K562 (cell line): ENCODE data around the gene HOXD12. TPM values are rescaled to one million over a fixed set of nuclear protein-coding genes. Genes with fewer than 3 reads are reported as not detected.
A peak's percentile ranks its signal among the peaks of the same experiment; 100 is the strongest.

Source experiments
- ATAC-seq: fragments of 200-7000 bp; cut with Tn5 transposase; 3 replicates; pipeline ENCODE4 v1.9.1; 2020; ENCODE audit warnings: moderate library complexity
- BruUV-seq: library from RNA; stranded (reverse); fragments of 400-500 nt; replicated peaks from 2 replicates; lab custom pipeline; 2021; lab: Mats Ljungman, UMichigan
- CTCF ChIA-PET: fragments of 300-600 bp; formaldehyde crosslinking; extraction: SDS; loops from one replicate; lab custom pipeline; 2021; ENCODE audit warnings: low intra/inter-chr PET ratio; lab: Yijun Ruan, JAX
- POLR2A ChIA-PET: fragments of 300-600, 350-650 bp; sonication (Branson Sonifier 250); formaldehyde crosslinking; extraction: SDS; loops from one replicate; lab custom pipeline; 2021; ENCODE audit warnings: antibody characterized with exemption, inconsistent platforms; lab: Yijun Ruan, JAX
- DNase-seq, 4 experiments: peaks; one replicate each; pipeline versions ENCODE4 v3.0.0 to v3.0.0-alpha.2; 2011 to 2018; ENCODE audit warnings: low spot score in 3 of 4, mixed read lengths in 3 of 4; ENCODE audit errors: extremely low read depth in 1 of 4
- FAIRE-seq: peaks from 2 replicates; lab custom pipeline; 2011; peaks lifted over from hg19 to GRCh38; lab: Jason Lieb, UNC
- H2AFZ ChIP-seq: 2 replicates; pipeline ENCODE4 v1.6.0; 2011; ENCODE audit warnings: low read depth, low read length, control low read depth, inconsistent platforms
- H3K27ac ChIP-seq: fragments of 200-600 bp; 3 replicates; pipeline ENCODE4 v1.8.0; 2011; ENCODE audit warnings: low read depth, mild to moderate bottlenecking, control low read depth, inconsistent platforms, low read length, moderate library complexity, mixed read lengths; ENCODE audit errors: extremely low read depth
- H3K27me3 ChIP-seq, 2 experiments: fragments of 300-600 bp in 1 of 2; 2 replicates in 1 of 2; 3 replicates in 1 of 2; pipeline versions ENCODE4 v1.6.0 to v1.8.0; 2011; ENCODE audit warnings: inconsistent platforms in 2 of 2, low read length in 2 of 2, mild to moderate bottlenecking in 1 of 2, mixed read lengths in 1 of 2, moderate library complexity in 1 of 2; ENCODE audit not compliant: control insufficient read depth in 2 of 2, insufficient read depth in 2 of 2
- H3K36me3 ChIP-seq: fragments of 300-600 bp; 3 replicates; pipeline ENCODE4 v1.8.0; 2011; ENCODE audit warnings: mild to moderate bottlenecking, low read length, inconsistent platforms; ENCODE audit not compliant: control insufficient read depth, insufficient read depth
- H3K4me1 ChIP-seq, 2 experiments: fragments of 200-600 bp in 1 of 2; replicated peaks in 1 of 2; 2 replicates in 1 of 2; 3 replicates in 1 of 2; pipeline versions ENCODE4 v1.5.1 to v1.8.0; 2011; ENCODE audit warnings: inconsistent platforms in 2 of 2, low read length in 2 of 2, mild to moderate bottlenecking in 1 of 2, mixed read lengths in 1 of 2, moderate library complexity in 1 of 2; ENCODE audit not compliant: control insufficient read depth in 2 of 2, insufficient read depth in 2 of 2
- H3K4me2 ChIP-seq: 2 replicates; pipeline ENCODE4 v1.6.1; 2011; ENCODE audit warnings: low read length, control low read depth, inconsistent platforms, mixed read lengths; ENCODE audit not compliant: insufficient read depth
- H3K4me3 ChIP-seq: fragments of 200-600 bp; sonication (generic), shearing (Covaris generic); 2 replicates; pipeline ENCODE4 v1.5.1; 2016; ENCODE audit warnings: control low read depth, inconsistent platforms
- H3K79me2 ChIP-seq: fragments of 200-600 bp; 3 replicates; pipeline ENCODE4 v1.8.0; 2011; ENCODE audit warnings: low read length, inconsistent platforms; ENCODE audit not compliant: control insufficient read depth, insufficient read depth
- H3K9ac ChIP-seq, 2 experiments: 2 replicates each; pipeline versions ENCODE4 v1.6.0 to v1.6.1; 2011; ENCODE audit warnings: low read depth in 2 of 2, low read length in 2 of 2, control low read depth in 1 of 2, inconsistent platforms in 1 of 2, mild to moderate bottlenecking in 1 of 2, mixed read lengths in 1 of 2; ENCODE audit not compliant: insufficient read depth in 1 of 2
- H3K9me1 ChIP-seq: one replicate; pipeline ENCODE4 v1.6.0; 2011; ENCODE audit warnings: inconsistent platforms, mild to moderate bottlenecking, low read length, moderate library complexity; ENCODE audit not compliant: control insufficient read depth, insufficient read depth
- H3K9me3 ChIP-seq: replicated peaks from 2 replicates; pipeline ENCODE4 v1.5.1; 2011; ENCODE audit warnings: low read depth, low read length, inconsistent platforms; ENCODE audit not compliant: control insufficient read depth, insufficient read depth
- H4K20me1 ChIP-seq: replicated peaks from 2 replicates; pipeline ENCODE4 v1.6.1; 2011; ENCODE audit warnings: low read length, inconsistent platforms, mixed read lengths; ENCODE audit not compliant: control insufficient read depth, insufficient read depth
- EGR1 ChIP-seq: fragments of 450-650 bp; conservative IDR thresholded peaks from 2 replicates; pipeline ENCODE4 v1.6.1; 2017; ENCODE audit warnings: mild to moderate bottlenecking
- FOXA3 ChIP-seq, 2 experiments: fragments of 450-650 bp in 1 of 2; sonication (generic) in 1 of 2; formaldehyde crosslinking; IDR thresholded peaks in 1 of 2; conservative IDR thresholded peaks in 1 of 2; 2 replicates each; pipeline versions ENCODE4 v1.4.0 to v1.8.0; 2020 to 2022; ENCODE audit warnings: mild to moderate bottlenecking in 2 of 2, missing genetic modification reagents in 1 of 2
- HNRNPL ChIP-seq: fragments of 200-400 bp; formaldehyde crosslinking; IDR thresholded peaks from 2 replicates; pipeline ENCODE4 v1.6.1; 2017; ENCODE audit warnings: low read depth, mild to moderate bottlenecking, low read length
- RNF2 ChIP-seq: sonication (generic); IDR thresholded peaks from 2 replicates; pipeline ENCODE4 v1.6.1; 2016
- SMARCC2 ChIP-seq: fragments of 450-650 bp; IDR thresholded peaks from 2 replicates; pipeline ENCODE4 v1.6.1; 2017; ENCODE audit warnings: antibody characterized with exemption, moderate library complexity, mild to moderate bottlenecking, low read depth
- TRIM24 ChIP-seq, 2 experiments: fragments of 450-650 bp; IDR thresholded peaks; 2 replicates each; pipeline ENCODE4 v1.6.1; 2016
- ZNF239 ChIP-seq: fragments of 250-450 bp; sonication (Bioruptor Pico); IDR thresholded peaks from 2 replicates; pipeline ENCODE4 v1.4.0; 2020; ENCODE audit warnings: mild to moderate bottlenecking
- ZNF316 ChIP-seq: fragments of 450-650 bp; IDR thresholded peaks from 2 replicates; pipeline ENCODE4 v1.6.1; 2016
- ZNF766 ChIP-seq: fragments of 200-800 bp; sonication (Bioruptor generic); conservative IDR thresholded peaks from 2 replicates; pipeline ENCODE4 v1.6.1; 2016; ENCODE audit warnings: missing genetic modification characterization, missing compliant biosample characterization
- WGBS: fragments of 100-300 bp; shearing (Covaris generic); methylation state at CpG from one replicate; pipeline ENCODE4 v1.1.6; 2016; ENCODE audit warnings: low coverage, mixed read lengths; ENCODE audit not compliant: insufficient coverage; ENCODE audit errors: missing lambda C conversion rate; 5-methylcytosine and 5-hydroxymethylcytosine counted together
- in situ Hi-C: fragments of 300-500 bp; cut with MboI; formaldehyde crosslinking; loops from 4 replicates; pipeline ENCODE4 v1.15.0; 2018; ENCODE audit warnings: inconsistent platforms, mixed read lengths
- intact Hi-C: fragments of 100-400 bp; cut with micrococcal nuclease; formaldehyde crosslinking; loops from 2 replicates; pipeline ENCODE4 v1.14.2; 2022
- polyA plus RNA-seq, 8 experiments: library from polyadenylated mRNA; depleted of rRNA in 4 of 8; stranded (reverse) in 5 of 8; unstranded in 3 of 8; fragments of >200 nt; fragmentation: Nextera tagmentation in 2 of 8; fragmentation: Illumina TruSeq in 1 of 8; extraction: Ambion mirVana in 2 of 8; extraction: Trizol in 1 of 8; gene quantifications; 2 replicates each; pipeline versions ENCODE4 v1.2.1 to v1.2.3, GENCODE V29; 2011 to 2014; ENCODE audit warnings: inconsistent platforms in 1 of 8, missing spikeins in 1 of 8
- total RNA-seq, 7 experiments: library from RNA; depleted of rRNA in 6 of 7; stranded (reverse); fragments of >200 nt in 6 of 7; fragmentation: Illumina TruSeq in 2 of 7; extraction: Trizol in 2 of 7; gene quantifications; 2 replicates each; pipeline versions ENCODE4 v1.2.1 to v1.2.3, GENCODE V29; 2011 to 2021; ENCODE audit warnings: low replicate concordance in 1 of 7
- TF ChIP-seq, protein P1 (sequence below): fragments of 150-350 bp; conservative IDR thresholded peaks from 2 replicates; pipeline ENCODE4 v1.6.1; 2014; ENCODE audit warnings: low read length
- TF ChIP-seq, protein P2 (sequence below): fragments of 250-450 bp; sonication (Bioruptor Pico); IDR thresholded peaks from 2 replicates; pipeline ENCODE4 v1.5.0; 2020; ENCODE audit warnings: mild to moderate bottlenecking
- TF ChIP-seq, protein P3 (sequence below): fragments of 200-800 bp; sonication (Bioruptor generic); IDR thresholded peaks from 2 replicates; pipeline ENCODE4 v1.6.1; 2017; ENCODE audit warnings: missing genetic modification characterization, missing compliant biosample characterization

The HOXD12 gene
- total and polyA plus RNA-seq, 9 of the 15 experiments (the other 6 are each of a cell fraction or from before 2014, with no cell fraction given) = not detected

DNA sequence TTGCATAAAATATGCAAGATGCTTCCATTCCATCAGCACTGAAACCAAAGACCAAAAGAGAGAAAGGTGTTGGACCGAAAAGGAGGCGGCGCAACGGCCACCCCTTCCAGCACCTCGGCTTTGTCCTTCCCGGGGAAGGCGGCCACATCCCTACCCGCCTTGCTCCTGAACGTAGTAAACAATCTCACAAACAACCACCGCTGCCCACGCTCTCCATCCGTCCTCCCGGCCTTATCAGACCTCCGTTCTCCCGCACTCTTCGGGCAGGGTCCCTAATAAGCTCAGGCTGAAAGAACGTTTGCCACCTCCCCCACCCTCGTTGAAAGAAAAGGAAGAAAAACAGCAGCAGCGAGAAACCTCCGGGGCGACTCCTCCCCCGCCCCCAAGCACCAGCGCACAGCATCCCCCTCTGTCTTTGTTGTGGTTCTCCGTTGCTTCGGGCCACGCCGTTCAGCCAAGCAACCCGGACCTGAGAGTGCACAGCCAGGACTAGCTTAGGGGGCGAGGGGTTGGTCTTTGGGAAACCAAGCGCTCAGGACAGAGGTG is 20.2 kb upstream of the HOXD12 start:
- Histone ChIP-seq H3K4me2 (peak overlapping the region; percentile 84), H3K36me3 (no peaks in the 10 kb centered on the region), H3K9me1 (no peaks in the 10 kb centered on the region), H3K27ac (no peak overlapping the region), H3K9me3 (peaks cover 10% of the 10 kb centered on the region), H3K4me3 (peak overlapping the region; percentile 52), H3K79me2 (no peaks in the 10 kb centered on the region), H4K20me1 (no peaks in the 10 kb centered on the region), H3K9ac (peak overlapping the region in 1 of 2 experiments; percentile 89; a peak in 3 of 4 replicates), H3K27me3 (peaks cover 45 to 68% of the 10 kb centered on the region in 2 experiments), H3K4me1 (peaks cover 3 to 29% of the 10 kb centered on the region in 2 experiments; a peak in 3 of 5 replicates), H2AFZ (peak overlapping the region; percentile 79)
- ChIA-PET POLR2A (interaction anchor here (0.6 to 1.0 kb wide), 4 partner anchors 77 to 911 kb away, joined by 3 to 4 read pairs (median 3); partner anchors contain the start of gene LNPK), CTCF (interaction anchor here (0.6 to 3.8 kb wide), 8 partner anchors 11 to 1825 kb away, joined by 3 to 36 read pairs (median 4); no protein-coding TSS in a partner anchor)
- WGBS = 3% methylated on average over 24 of the region's 30 CpGs
- TF ChIP-seq FOXA3 (CRISPR knock-in tag; conservative IDR thresholded peaks at IDR 0.05 in 1 of 2, IDR thresholded peaks at IDR 0.05 in 1 of 2) (no peak), ZNF239 (no peak), TRIM24 (IDR thresholded peaks at IDR 0.05) (no peak), RNF2 (0 out of 2 replicates have a peak, but pooled peaks have one; percentile 47), EGR1 (peak; percentile 22; the same call in 1 of the 2 replicates), ZNF766 (CRISPR knock-in tag) (peak; percentile 59; the same call in 1 of the 2 replicates), HNRNPL (no peak), SMARCC2 (no peak), ZNF316 (no peak)
- TF ChIP-seq, protein P1, sequence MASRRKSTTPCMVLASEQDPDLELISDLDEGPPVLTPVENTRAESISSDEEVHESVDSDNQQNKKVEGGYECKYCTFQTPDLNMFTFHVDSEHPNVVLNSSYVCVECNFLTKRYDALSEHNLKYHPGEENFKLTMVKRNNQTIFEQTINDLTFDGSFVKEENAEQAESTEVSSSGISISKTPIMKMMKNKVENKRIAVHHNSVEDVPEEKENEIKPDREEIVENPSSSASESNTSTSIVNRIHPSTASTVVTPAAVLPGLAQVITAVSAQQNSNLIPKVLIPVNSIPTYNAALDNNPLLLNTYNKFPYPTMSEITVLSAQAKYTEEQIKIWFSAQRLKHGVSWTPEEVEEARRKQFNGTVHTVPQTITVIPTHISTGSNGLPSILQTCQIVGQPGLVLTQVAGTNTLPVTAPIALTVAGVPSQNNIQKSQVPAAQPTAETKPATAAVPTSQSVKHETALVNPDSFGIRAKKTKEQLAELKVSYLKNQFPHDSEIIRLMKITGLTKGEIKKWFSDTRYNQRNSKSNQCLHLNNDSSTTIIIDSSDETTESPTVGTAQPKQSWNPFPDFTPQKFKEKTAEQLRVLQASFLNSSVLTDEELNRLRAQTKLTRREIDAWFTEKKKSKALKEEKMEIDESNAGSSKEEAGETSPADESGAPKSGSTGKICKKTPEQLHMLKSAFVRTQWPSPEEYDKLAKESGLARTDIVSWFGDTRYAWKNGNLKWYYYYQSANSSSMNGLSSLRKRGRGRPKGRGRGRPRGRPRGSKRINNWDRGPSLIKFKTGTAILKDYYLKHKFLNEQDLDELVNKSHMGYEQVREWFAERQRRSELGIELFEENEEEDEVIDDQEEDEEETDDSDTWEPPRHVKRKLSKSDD = no peak
- TF ChIP-seq, protein P2, sequence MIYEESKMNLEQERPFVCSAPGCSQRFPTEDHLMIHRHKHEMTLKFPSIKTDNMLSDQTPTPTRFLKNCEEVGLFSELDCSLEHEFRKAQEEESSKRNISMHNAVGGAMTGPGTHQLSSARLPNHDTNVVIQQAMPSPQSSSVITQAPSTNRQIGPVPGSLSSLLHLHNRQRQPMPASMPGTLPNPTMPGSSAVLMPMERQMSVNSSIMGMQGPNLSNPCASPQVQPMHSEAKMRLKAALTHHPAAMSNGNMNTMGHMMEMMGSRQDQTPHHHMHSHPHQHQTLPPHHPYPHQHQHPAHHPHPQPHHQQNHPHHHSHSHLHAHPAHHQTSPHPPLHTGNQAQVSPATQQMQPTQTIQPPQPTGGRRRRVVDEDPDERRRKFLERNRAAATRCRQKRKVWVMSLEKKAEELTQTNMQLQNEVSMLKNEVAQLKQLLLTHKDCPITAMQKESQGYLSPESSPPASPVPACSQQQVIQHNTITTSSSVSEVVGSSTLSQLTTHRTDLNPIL = no peak
- TF ChIP-seq, protein P3, sequence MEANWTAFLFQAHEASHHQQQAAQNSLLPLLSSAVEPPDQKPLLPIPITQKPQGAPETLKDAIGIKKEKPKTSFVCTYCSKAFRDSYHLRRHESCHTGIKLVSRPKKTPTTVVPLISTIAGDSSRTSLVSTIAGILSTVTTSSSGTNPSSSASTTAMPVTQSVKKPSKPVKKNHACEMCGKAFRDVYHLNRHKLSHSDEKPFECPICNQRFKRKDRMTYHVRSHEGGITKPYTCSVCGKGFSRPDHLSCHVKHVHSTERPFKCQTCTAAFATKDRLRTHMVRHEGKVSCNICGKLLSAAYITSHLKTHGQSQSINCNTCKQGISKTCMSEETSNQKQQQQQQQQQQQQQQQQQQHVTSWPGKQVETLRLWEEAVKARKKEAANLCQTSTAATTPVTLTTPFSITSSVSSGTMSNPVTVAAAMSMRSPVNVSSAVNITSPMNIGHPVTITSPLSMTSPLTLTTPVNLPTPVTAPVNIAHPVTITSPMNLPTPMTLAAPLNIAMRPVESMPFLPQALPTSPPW (CRISPR knock-in tag) = peak; percentile 10; the same call in 1 of the 2 replicates
- no TSS peak for BruUV-seq
- in situ Hi-C loops (loop anchor here (10.0 to 25.0 kb wide), 2 partner anchors 395 to 1042 kb away; no protein-coding TSS in a partner anchor), intact Hi-C loops (loop anchor here (1.0 to 10.0 kb wide), 3 partner anchors 115 to 389 kb away; no protein-coding TSS in a partner anchor)
- FAIRE-seq = no peak
- peak; percentile 73 for ATAC-seq
- DNase-seq = peak in 2 of 4 experiments; percentile 27 to 56
